Neural cell (in vitro differentiated cells): ENCODE results near the gene UGT1A1. TPM values are rescaled to one million over a fixed set of nuclear protein-coding genes. Genes with fewer than 3 reads are reported as not detected.
"Not testable (repeated sequence)": the region's sequence is repeated elsewhere in the genome, so short reads cannot be mapped to it uniquely, and the experiment has no call there.

ENCODE experiments used
- H2AFZ ChIP-seq: fragments of 200-600, 300-800 bp; sonication (generic), shearing (Covaris generic); 2 replicates; pipeline ENCODE4 v1.6.0; 2014; ENCODE audit warnings: low read depth, mild to moderate bottlenecking, antibody characterized with exemption, low read length, moderate library complexity
- H3F3A ChIP-seq: fragments of 200-600 bp; shearing (Covaris generic); 2 replicates; pipeline ENCODE4 v1.6.1; 2016; ENCODE audit warnings: mild to moderate bottlenecking, moderate library complexity, mixed read lengths, antibody characterized with exemption, low read length; ENCODE audit not compliant: insufficient read depth, poor library complexity, severe bottlenecking
- H3K27ac ChIP-seq: fragments of 200-600, 300-800 bp; sonication (generic), shearing (Covaris generic); 2 replicates; pipeline ENCODE4 v1.5.1; 2014; ENCODE audit warnings: mild to moderate bottlenecking, low read length, moderate library complexity
- H3K27me3 ChIP-seq: fragments of 300-800, 200-600 bp; sonication (generic), shearing (Covaris generic); 2 replicates; pipeline ENCODE4 v1.6.0; 2014; ENCODE audit warnings: mild to moderate bottlenecking, low read depth, low read length, moderate library complexity; ENCODE audit not compliant: insufficient read depth
- H3K36me3 ChIP-seq: fragments of 300-800, 200-600 bp; sonication (generic), shearing (Covaris generic); 2 replicates; pipeline ENCODE4 v1.5.1; 2014; ENCODE audit warnings: mild to moderate bottlenecking, antibody characterized with exemption, low read length, moderate library complexity; ENCODE audit not compliant: insufficient read depth
- H3K4me2 ChIP-seq: fragments of 300-800, 200-600 bp; sonication (generic), shearing (Covaris generic); 2 replicates; pipeline ENCODE4 v1.6.0; 2014; ENCODE audit warnings: mild to moderate bottlenecking, low read length
- H3K4me3 ChIP-seq: fragments of 300-800, 200-600 bp; sonication (generic), shearing (Covaris generic); 2 replicates; pipeline ENCODE4 v1.5.1; 2014; ENCODE audit warnings: mild to moderate bottlenecking, low read length, moderate library complexity
- H3K79me2 ChIP-seq: fragments of 200-600 bp; shearing (Covaris generic); replicated peaks from 2 replicates; pipeline ENCODE4 v1.6.0; 2014; ENCODE audit warnings: mild to moderate bottlenecking, low read length, moderate library complexity; ENCODE audit not compliant: insufficient read depth
- H3K9ac ChIP-seq: fragments of 300-800, 200-600 bp; sonication (generic), shearing (Covaris generic); 2 replicates; pipeline ENCODE4 v1.6.1; 2016; ENCODE audit warnings: mild to moderate bottlenecking, low read length, mixed read lengths
- H3K9me2 ChIP-seq: fragments of 200-600 bp; shearing (Covaris generic); 2 replicates; pipeline ENCODE4 v1.6.1; 2016; ENCODE audit warnings: mild to moderate bottlenecking, low read length, mixed read lengths; ENCODE audit not compliant: insufficient read depth
- H3K9me3 ChIP-seq: fragments of 200-600, 300-800 bp; sonication (generic), shearing (Covaris generic); 2 replicates; pipeline ENCODE4 v1.6.1; 2016; ENCODE audit warnings: mild to moderate bottlenecking, mixed run types, low read length, moderate library complexity, mixed read lengths
- H4K20me1 ChIP-seq: fragments of 200-600 bp; shearing (Covaris generic); 2 replicates; pipeline ENCODE4 v1.6.1; 2016; ENCODE audit warnings: mild to moderate bottlenecking, mixed run types; ENCODE audit not compliant: insufficient read depth
- EP300 ChIP-seq: fragments of 450-650 bp; conservative IDR thresholded peaks from 2 replicates; pipeline ENCODE4 v1.6.1; 2014; ENCODE audit warnings: antibody characterized with exemption, mild to moderate bottlenecking, moderate library complexity; ENCODE audit not compliant: poor library complexity, severe bottlenecking
- EZH2 ChIP-seq: fragments of 200-600, 300-800 bp; shearing (Covaris generic), sonication (generic); IDR thresholded peaks from 2 replicates; pipeline ENCODE4 v1.6.1; 2014; ENCODE audit warnings: antibody characterized with exemption, low read length, borderline replicate concordance, mild to moderate bottlenecking; ENCODE audit not compliant: insufficient read depth, poor library complexity, severe bottlenecking
- MXI1 ChIP-seq: fragments of 450-650 bp; conservative IDR thresholded peaks from 2 replicates; pipeline ENCODE4 v1.6.1; 2014; ENCODE audit warnings: antibody characterized with exemption, mild to moderate bottlenecking; ENCODE audit not compliant: poor library complexity, severe bottlenecking
- POLR2AphosphoS5 ChIP-seq: IDR thresholded peaks from 2 replicates; pipeline ENCODE4 v1.6.1; 2012
- RAD21 ChIP-seq: fragments of 450-650 bp; conservative IDR thresholded peaks from 2 replicates; pipeline ENCODE4 v1.6.1; 2014; ENCODE audit warnings: antibody characterized with exemption, mild to moderate bottlenecking, moderate library complexity
- SMC3 ChIP-seq: fragments of 450-650 bp; conservative IDR thresholded peaks from 2 replicates; pipeline ENCODE4 v1.6.1; 2014; ENCODE audit warnings: antibody characterized with exemption, mild to moderate bottlenecking, moderate library complexity; ENCODE audit not compliant: poor library complexity
- TAF1 ChIP-seq: IDR thresholded peaks from 2 replicates; pipeline ENCODE4 v1.6.1; 2012; ENCODE audit warnings: low read depth
- polyA plus RNA-seq: library from polyadenylated mRNA; depleted of rRNA; stranded (reverse); fragments of >200 nt; gene quantifications from 2 replicates; pipeline ENCODE4 v1.2.3, GENCODE V29; 2014
- TF ChIP-seq, protein P1 (sequence below): fragments of 450-650 bp; IDR thresholded peaks from 2 replicates; pipeline ENCODE4 v1.5.1; 2014; ENCODE audit warnings: antibody characterized with exemption, mild to moderate bottlenecking, moderate library complexity; ENCODE audit not compliant: poor library complexity, severe bottlenecking
- TF ChIP-seq, protein P2 (sequence below): IDR thresholded peaks from 2 replicates; pipeline ENCODE4 v1.6.1; 2012; ENCODE audit warnings: borderline replicate concordance

UGT1A1 gene
- polyA plus RNA-seq, 1 donor from 2014 or later: not detected

GRCh38 chr2:233751212-233752009 is 8.7 kb upstream of the UGT1A1 start:
- H3K4me2 ChIP-seq, H3K79me2 ChIP-seq, H3F3A ChIP-seq, H3K9me3 ChIP-seq, H4K20me1 ChIP-seq, H3K9me2 ChIP-seq, H3K9ac ChIP-seq, H2AFZ ChIP-seq, H3K27me3 ChIP-seq, H3K27ac ChIP-seq, H3K36me3 ChIP-seq, H3K4me3 ChIP-seq: not testable (repeated sequence)

DNA sequence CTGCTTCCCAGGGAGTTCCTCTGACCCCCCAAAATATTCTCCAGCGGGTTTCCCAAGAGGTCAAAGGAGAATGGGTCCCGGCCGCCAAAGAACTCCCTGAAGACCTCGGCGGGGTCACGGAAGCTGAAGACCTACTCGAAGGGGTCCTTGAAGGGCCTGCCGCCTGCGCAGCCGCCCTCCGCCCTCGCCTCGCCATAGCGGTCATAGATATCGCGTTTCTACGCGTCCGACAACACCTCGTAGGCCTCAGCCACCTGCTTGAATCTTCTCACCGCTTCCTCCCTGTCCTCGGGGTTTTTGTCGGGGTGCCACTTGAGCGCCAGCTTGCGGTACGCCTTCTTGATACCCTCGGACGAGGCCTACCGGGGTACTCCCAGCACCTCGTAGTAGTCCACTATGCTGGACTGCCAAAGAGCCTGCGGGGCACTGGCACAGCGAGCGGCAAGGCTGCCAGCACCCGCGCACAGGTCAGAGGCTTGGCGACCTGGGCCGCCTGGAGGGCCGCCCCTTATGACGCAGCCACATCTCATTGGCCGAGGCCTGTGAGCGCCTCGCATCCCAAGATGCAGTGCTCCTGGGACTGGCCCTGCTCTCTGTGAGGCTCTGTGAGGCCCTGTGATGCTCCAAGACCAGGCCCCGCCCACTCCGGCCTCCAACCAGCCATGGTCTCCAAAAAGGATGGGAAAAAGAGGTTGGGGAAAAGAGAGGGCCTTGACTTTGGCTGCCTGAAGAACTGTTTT is 5.0 kb upstream of the UGT1A1 start:
- Histone ChIP-seq H3F3A (no peaks in the 10 kb centered on the region), H4K20me1 (no peaks in the 10 kb centered on the region), H3K9me2 (no peaks in the 10 kb centered on the region), H3K36me3 (no peaks in the 10 kb centered on the region), H3K9me3 (no peaks in the 10 kb centered on the region), H2AFZ (no peak overlapping the region), H3K4me2 (no peak overlapping the region), H3K27ac (no peak overlapping the region), H3K4me3 (no peak overlapping the region), H3K27me3 (no peaks in the 10 kb centered on the region), H3K9ac (no peak overlapping the region), H3K79me2 (no peaks in the 10 kb centered on the region)
- TF ChIP-seq RAD21 (no peak), POLR2AphosphoS5 (no peak), SMC3 (no peak), TAF1 (no peak), EZH2 (no peak), EP300 (no peak), MXI1 (no peak)
- TF ChIP-seq, protein P1, sequence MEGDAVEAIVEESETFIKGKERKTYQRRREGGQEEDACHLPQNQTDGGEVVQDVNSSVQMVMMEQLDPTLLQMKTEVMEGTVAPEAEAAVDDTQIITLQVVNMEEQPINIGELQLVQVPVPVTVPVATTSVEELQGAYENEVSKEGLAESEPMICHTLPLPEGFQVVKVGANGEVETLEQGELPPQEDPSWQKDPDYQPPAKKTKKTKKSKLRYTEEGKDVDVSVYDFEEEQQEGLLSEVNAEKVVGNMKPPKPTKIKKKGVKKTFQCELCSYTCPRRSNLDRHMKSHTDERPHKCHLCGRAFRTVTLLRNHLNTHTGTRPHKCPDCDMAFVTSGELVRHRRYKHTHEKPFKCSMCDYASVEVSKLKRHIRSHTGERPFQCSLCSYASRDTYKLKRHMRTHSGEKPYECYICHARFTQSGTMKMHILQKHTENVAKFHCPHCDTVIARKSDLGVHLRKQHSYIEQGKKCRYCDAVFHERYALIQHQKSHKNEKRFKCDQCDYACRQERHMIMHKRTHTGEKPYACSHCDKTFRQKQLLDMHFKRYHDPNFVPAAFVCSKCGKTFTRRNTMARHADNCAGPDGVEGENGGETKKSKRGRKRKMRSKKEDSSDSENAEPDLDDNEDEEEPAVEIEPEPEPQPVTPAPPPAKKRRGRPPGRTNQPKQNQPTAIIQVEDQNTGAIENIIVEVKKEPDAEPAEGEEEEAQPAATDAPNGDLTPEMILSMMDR: no peak
- TF ChIP-seq, protein P2, sequence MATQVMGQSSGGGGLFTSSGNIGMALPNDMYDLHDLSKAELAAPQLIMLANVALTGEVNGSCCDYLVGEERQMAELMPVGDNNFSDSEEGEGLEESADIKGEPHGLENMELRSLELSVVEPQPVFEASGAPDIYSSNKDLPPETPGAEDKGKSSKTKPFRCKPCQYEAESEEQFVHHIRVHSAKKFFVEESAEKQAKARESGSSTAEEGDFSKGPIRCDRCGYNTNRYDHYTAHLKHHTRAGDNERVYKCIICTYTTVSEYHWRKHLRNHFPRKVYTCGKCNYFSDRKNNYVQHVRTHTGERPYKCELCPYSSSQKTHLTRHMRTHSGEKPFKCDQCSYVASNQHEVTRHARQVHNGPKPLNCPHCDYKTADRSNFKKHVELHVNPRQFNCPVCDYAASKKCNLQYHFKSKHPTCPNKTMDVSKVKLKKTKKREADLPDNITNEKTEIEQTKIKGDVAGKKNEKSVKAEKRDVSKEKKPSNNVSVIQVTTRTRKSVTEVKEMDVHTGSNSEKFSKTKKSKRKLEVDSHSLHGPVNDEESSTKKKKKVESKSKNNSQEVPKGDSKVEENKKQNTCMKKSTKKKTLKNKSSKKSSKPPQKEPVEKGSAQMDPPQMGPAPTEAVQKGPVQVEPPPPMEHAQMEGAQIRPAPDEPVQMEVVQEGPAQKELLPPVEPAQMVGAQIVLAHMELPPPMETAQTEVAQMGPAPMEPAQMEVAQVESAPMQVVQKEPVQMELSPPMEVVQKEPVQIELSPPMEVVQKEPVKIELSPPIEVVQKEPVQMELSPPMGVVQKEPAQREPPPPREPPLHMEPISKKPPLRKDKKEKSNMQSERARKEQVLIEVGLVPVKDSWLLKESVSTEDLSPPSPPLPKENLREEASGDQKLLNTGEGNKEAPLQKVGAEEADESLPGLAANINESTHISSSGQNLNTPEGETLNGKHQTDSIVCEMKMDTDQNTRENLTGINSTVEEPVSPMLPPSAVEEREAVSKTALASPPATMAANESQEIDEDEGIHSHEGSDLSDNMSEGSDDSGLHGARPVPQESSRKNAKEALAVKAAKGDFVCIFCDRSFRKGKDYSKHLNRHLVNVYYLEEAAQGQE: no peak
